Breast epithelium (tissue), 3 donors: ENCODE results near the gene LDHD.

Source experiments
- CTCF ChIP-seq, 3 donors: fragments of 450-650 bp; IDR thresholded peaks; one replicate each; pipeline ENCODE4 v1.5.1; 2016 to 2017; ENCODE audit warnings: antibody characterized with exemption in 3 of 3, mild to moderate bottlenecking in 3 of 3, moderate library complexity in 3 of 3
- POLR2A ChIP-seq: fragments of 450-650 bp; IDR thresholded peaks from one replicate; pipeline ENCODE4 v1.6.1; 2016; ENCODE audit warnings: antibody characterized with exemption, mild to moderate bottlenecking, moderate library complexity

GRCh38 chr16:75116911-75117245, 298 bp upstream of the LDHD start:
- TF ChIP-seq CTCF (IDR thresholded peaks at IDR 0.05) = no peak
- no peak for TF ChIP-seq POLR2A
